ENCODE data around the gene DACT1. TPM values are rescaled to one million over a fixed set of nuclear protein-coding genes. Genes with fewer than 3 reads are reported as not detected.

The DACT1 gene
- total RNA-seq, 2 donors from 2014 or later = 3.9 to 4.0 TPM

DNA sequence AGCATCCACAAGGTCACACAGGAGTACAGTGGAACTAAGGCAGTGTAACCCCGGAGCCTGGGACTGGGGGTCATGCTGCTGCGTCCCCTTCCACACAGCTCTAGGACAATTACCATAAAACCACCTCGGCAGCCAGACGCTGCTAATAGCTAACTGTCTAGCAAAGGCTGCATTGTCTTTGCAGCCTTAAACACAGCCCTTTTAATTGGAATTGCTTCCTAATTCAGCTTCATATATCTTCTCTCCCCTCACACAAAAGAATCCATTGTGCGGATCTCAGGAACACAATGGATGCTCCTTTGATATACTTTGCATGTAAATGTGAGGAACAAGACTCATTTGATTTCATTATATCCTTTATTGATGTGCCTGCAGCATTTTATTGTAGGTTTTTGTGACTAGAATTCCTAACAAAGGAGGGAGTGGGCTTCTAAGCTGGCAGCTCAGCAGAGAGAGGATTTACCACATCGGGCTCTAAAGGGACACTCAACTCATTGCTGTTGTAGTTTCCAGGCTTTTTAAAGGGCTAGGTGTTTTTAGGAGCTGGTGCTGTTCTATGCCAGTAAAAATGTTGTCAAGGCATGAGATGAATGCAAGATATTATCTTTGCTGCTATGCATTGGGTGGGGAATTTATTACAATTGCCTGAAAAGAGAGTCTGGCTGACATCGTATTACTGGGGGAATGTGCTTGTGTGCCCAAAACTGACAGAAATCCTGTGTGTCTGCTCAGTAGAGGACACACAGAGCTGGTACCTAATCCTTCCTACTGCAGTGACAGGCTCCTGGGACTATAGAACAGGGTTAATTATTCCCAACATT is 30.4 kb upstream of the DACT1 start:
- no peak for TF ChIP-seq POLR2A (IDR thresholded peaks at IDR 0.05)
- TF ChIP-seq, protein P1, sequence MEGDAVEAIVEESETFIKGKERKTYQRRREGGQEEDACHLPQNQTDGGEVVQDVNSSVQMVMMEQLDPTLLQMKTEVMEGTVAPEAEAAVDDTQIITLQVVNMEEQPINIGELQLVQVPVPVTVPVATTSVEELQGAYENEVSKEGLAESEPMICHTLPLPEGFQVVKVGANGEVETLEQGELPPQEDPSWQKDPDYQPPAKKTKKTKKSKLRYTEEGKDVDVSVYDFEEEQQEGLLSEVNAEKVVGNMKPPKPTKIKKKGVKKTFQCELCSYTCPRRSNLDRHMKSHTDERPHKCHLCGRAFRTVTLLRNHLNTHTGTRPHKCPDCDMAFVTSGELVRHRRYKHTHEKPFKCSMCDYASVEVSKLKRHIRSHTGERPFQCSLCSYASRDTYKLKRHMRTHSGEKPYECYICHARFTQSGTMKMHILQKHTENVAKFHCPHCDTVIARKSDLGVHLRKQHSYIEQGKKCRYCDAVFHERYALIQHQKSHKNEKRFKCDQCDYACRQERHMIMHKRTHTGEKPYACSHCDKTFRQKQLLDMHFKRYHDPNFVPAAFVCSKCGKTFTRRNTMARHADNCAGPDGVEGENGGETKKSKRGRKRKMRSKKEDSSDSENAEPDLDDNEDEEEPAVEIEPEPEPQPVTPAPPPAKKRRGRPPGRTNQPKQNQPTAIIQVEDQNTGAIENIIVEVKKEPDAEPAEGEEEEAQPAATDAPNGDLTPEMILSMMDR (IDR thresholded peaks at IDR 0.05) = no peak
- Histone ChIP-seq H3K4me3 (no peak overlapping the region), H3K36me3 (replicated peaks in 1 of 2; ENCODE audit: insufficient read depth in 1 of 2, low read depth in 2 of 2) (no peaks in the 10 kb centered on the region), H3K9me3 (no peaks in the 10 kb centered on the region), H3K27me3 (no peaks in the 10 kb centered on the region), H3K27ac (no peak overlapping the region), H3K4me1 (no peaks in the 10 kb centered on the region)
- 28 to 29% methylated on average over 7 of the region's 7 CpGs for WGBS, 2 donors
- ATAC-seq (no peak), DNase-seq (no peak)
- intact Hi-C loops (cut with DNase I) = no loop called here

DNA sequence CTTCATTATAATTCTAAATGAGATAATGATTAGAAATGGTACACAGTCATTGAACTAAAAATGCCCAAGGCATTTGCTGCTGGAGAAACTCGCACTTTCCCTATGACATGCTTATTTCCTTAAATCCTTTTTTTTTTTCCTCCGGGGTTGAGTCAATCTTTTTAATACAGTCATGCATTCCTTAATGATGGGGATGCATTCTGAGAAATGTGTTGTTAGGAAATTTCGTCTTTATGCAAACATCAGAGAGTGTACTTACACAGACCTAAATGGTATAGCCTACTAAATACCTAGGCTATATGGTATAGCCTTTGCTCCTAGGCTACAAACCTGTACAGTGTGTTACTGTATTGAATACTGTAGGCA is 29.8 kb upstream of the DACT1 start:
- H3K4me1 ChIP-seq = no peaks in the 10 kb centered on the region
- TF ChIP-seq, protein P1 (IDR thresholded peaks at IDR 0.05) = no peak
- TF ChIP-seq POLR2A (IDR thresholded peaks at IDR 0.05) = no peak
- no peaks in the 10 kb centered on the region for H3K9me3 ChIP-seq
- no peaks in the 10 kb centered on the region for H3K36me3 ChIP-seq (replicated peaks in 1 of 2; ENCODE audit: insufficient read depth in 1 of 2, low read depth in 2 of 2)
- intact Hi-C loops (cut with DNase I) = no loop called here
- H3K4me3 ChIP-seq = no peak overlapping the region
- H3K27me3 ChIP-seq = no peaks in the 10 kb centered on the region
- ATAC-seq (no peak), DNase-seq (no peak)
- 59 to 67% methylated on average over 3 of the region's 3 CpGs for WGBS, 2 donors
- H3K27ac ChIP-seq = no peak overlapping the region

DNA sequence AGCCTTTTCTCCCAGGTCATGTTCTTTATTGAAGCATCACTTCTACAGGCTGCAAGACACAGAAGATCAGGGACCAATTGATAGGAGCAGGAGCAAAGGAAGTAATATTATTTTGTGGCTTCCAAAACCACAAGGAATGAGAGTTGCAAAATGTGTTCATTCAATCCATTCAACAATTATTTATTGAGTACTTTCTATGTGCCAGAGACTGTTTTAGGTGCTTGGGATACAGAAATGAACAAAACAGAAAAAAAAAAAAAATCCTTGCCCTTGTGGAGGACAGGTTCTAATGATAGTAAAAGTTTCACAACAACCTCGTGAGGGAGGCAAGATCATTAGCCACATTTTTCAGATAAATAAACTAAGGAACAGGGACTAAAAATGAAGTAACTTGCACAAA is 20.1 kb upstream of the DACT1 start:
- WGBS, 2 donors = 3 to 13% methylated on average over 1 of the region's 1 CpG
- intact Hi-C loops (cut with DNase I) = no loop called here

DNA sequence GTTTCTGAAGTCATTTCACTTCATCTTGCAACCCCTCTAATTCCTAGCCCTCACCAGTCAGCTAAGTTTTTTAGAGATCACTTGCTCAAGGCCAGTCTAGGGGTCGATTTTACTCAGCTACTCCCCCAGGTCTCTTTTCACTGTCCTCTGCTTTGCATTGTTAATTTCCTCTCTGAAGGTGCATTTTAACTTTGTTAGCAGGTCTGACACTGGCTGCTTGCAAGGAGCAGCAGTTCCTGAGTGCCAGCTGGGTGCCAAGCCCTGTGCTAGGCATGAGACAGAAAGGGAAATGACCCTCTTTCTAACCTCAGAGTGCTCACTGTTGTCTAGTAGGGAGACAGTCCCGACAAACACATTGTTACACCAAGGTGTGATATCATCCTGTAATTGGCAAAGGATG is 17.8 kb upstream of the DACT1 start:
- WGBS, 2 donors = 21 to 47% methylated on average over 2 of the region's 2 CpGs
- no peak for TF ChIP-seq POLR2A (IDR thresholded peaks at IDR 0.05)
- TF ChIP-seq, protein P1 (IDR thresholded peaks at IDR 0.05) = no peak
- ATAC-seq (no peak), DNase-seq (no peak)
- intact Hi-C loops (cut with DNase I) = no loop called here
- Histone ChIP-seq H3K27ac (no peak overlapping the region), H3K4me3 (no peak overlapping the region), H3K4me1 (no peaks in the 10 kb centered on the region), H3K36me3 (replicated peaks in 1 of 2; ENCODE audit: insufficient read depth in 1 of 2, low read depth in 2 of 2) (no peaks in the 10 kb centered on the region), H3K9me3 (no peaks in the 10 kb centered on the region), H3K27me3 (no peaks in the 10 kb centered on the region)

More for the DNA sequence above, 20.1 kb upstream of the DACT1 start:
- no peaks in the 10 kb centered on the region for H3K4me1 ChIP-seq
- no peaks in the 10 kb centered on the region for H3K9me3 ChIP-seq
- H3K27me3 ChIP-seq = no peaks in the 10 kb centered on the region
- no peak overlapping the region for H3K4me3 ChIP-seq
- no peak for TF ChIP-seq POLR2A (IDR thresholded peaks at IDR 0.05)
- TF ChIP-seq, protein P1 (IDR thresholded peaks at IDR 0.05) = no peak
- no peak overlapping the region for H3K27ac ChIP-seq
- DNase-seq (no peak), ATAC-seq (no peak)
- no peaks in the 10 kb centered on the region for H3K36me3 ChIP-seq (replicated peaks in 1 of 2; ENCODE audit: insufficient read depth in 1 of 2, low read depth in 2 of 2)

DNA sequence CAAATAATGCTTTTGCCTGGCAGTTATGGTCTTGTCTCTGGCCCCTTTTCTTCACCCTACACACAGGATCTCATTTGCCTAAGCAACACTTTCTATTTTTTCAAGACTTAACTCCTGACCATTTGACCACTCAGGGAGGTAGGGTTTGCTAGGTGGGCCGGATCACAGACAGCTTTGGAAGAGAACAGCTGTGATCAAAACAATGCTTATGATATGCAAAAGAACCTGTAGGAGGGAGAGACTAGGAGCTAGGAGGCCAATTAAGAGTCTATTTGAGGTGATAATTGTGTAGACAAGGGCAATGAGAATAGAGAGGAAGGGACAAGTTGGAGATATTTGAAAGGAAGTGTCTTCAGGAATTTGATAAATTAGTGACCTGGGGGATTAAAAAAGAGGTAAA is 12.3 kb upstream of the DACT1 start:
- Histone ChIP-seq H3K36me3 (replicated peaks in 1 of 2; ENCODE audit: insufficient read depth in 1 of 2, low read depth in 2 of 2) (no peaks in the 10 kb centered on the region), H3K4me1 (no peaks in the 10 kb centered on the region), H3K9me3 (no peaks in the 10 kb centered on the region), H3K27ac (no peak overlapping the region), H3K27me3 (no peaks in the 10 kb centered on the region), H3K4me3 (no peak overlapping the region)
- intact Hi-C loops (cut with DNase I) = no loop called here
- ATAC-seq (no peak), DNase-seq (no peak)
- 44 to 84% methylated on average over 1 of the region's 1 CpG for WGBS, 2 donors
- TF ChIP-seq, protein P1 (IDR thresholded peaks at IDR 0.05) = no peak
- no peak for TF ChIP-seq POLR2A (IDR thresholded peaks at IDR 0.05)

Data from body of pancreas (tissue), 4 donors.